Panc1 (cell line): ENCODE measurements around the gene FGGY.

Source experiments
- CTCF ChIP-seq: fragments of 450-650 bp; IDR thresholded peaks from 2 replicates; pipeline ENCODE4 v1.5.1; 2017; ENCODE audit warnings: mild to moderate bottlenecking
- POLR2AphosphoS5 ChIP-seq: IDR thresholded peaks from 2 replicates; pipeline ENCODE4 v1.6.1; 2012; ENCODE audit warnings: mild to moderate bottlenecking, low read depth, low read length, moderate library complexity
- TCF7L2 ChIP-seq: IDR thresholded peaks from 2 replicates; pipeline ENCODE4 v1.6.1; 2011; ENCODE audit warnings: mild to moderate bottlenecking, low read depth, low read length, inconsistent platforms

- TF ChIP-seq CTCF (no peak), TCF7L2 (no peak), POLR2AphosphoS5 (no peak)
These were observed 422.1 kb downstream of the FGGY start for GRCh38 chr1:59718989-59719360.
